HG03439 (cell line): ENCODE results near the gene RIGI.
"Not testable (repeated sequence)": the region's sequence is repeated elsewhere in the genome, so short reads cannot be mapped to it uniquely, and the experiment has no call there.

ENCODE experiments used
- ATAC-seq: cut with Tn5 transposase; IDR thresholded peaks from one replicate; pipeline ENCODE4 v1.9.1; 2021; ENCODE audit warnings: mild to moderate bottlenecking, moderate library complexity; ENCODE audit not compliant: unreplicated experiment

RIGI gene

DNA sequence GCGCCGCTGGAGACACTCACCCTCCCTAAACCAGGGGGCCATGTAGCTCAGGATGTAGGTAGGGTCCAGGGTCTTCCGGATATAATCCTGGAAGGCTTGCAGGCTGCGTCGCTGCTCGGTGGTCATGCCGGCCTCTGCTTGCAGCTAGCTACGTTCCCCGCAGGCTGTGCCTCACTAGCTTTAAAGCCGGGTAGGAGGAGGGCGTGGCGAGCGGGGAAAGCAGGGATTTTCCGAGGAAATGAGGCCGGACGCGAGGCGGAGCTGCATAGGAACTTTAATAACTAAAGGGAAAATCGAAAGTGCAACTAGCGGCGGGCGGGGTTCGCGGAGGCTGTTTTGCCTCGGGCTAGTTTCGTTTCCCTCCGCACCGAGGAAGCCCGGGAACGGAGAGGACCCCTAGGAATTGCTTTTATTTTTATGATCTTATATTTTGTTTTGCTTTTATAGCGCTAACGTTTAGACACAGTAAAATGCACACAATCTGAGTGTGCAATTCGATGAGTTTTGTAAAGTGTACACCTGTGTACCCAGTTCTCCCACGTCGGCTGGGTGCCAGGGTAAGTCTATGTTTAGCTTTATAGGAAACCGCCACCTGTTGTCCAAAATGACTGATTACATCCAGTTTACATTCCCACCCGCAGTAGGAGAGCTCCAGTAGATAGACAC lies at the start of gene RIGI:
Gene RIGI (minus strand): TSS at position 156 of the 666 bp plus-strand sequence. CDS start 30 bp downstream, at position 126.
- peak; percentile 63 for ATAC-seq

- no peak for ATAC-seq
Observed at GRCh38 chr9:32574858-32575257, 48.9 kb upstream of the RIGI start.

DNA sequence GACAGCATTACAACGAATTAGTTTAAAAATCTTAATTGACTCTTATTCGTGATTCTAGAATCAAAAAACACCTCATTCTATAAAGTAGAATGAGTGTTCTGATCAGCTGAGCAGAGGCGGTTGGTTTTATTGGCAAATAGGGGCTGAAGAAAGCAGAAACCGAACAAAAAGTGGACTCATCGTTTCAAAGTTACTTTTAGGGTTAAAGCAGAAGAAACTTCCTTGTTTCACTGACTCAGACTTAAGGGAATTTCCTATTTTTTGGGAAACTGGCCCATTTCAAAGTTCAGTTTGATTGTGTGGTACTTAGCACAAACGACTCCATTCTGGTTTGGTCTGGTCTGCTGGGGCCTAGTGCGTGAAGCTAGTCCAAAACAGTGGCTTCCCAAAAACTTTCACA lies 47.8 kb upstream of the RIGI start:
- no peak for ATAC-seq

- ATAC-seq: peak; percentile 88
Observed at GRCh38 chr9:32572900-32573523, 47.0 kb upstream of the RIGI start, which contains the start of gene NDUFB6. Gene NDUFB6, minus strand, starts transcription at chr9:32573159. Its CDS starts 99 bp downstream, at chr9:32573060.

GRCh38 chr9:32571969-32572899 lies 46.2 kb upstream of the RIGI start:
- ATAC-seq: peak; percentile 87

GRCh38 chr9:32570262-32570661 lies 44.3 kb upstream of the RIGI start:
- ATAC-seq: no peak

DNA sequence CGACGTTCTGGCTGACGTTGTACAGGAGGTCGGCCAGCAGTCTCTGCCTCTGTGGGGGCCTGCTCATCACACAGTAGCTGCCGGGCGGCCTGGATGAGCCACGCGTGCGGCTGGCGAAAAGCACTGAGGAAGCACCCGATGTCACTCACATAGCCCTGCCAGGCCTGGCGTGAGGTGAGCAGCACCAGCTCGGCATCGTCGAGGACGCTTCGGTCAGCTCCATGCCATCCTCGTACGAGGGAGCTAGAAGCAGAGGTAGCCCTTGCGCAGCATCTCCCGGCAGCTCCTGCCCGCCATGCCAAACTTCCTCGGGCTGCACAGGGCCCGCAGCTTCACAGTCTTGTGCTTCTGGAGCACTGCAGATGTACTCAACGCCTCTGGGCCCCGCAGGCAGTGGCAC lies 40.8 kb upstream of the RIGI start:
- no peak for ATAC-seq

GRCh38 chr9:32565967-32566366 lies 40.0 kb upstream of the RIGI start:
- ATAC-seq: no peak

DNA sequence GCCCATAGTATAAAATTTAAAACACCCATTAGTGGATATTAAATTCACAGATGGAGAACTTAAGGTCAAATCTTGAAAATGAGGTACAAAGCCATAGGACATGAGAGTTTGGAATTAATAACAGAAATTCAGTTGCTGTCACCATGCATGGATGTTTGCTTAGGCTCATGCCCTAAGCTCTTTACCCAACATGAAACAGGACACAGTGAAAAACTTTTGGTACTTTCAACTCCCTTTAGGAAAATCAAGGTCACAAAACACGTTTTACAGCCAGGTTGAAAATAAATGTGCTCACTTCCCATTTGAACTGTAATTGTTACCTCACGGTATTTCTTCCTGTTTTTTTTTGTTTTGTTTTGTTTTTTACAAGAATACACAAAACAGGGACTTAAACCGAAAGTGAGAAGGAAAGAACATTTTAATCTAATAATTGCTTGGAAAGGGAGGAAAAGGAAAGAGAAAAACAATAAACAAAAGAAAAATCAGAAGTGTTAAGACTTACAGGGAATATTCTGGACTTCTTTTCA lies 32.5 kb upstream of the RIGI start:
- no peak for ATAC-seq

DNA sequence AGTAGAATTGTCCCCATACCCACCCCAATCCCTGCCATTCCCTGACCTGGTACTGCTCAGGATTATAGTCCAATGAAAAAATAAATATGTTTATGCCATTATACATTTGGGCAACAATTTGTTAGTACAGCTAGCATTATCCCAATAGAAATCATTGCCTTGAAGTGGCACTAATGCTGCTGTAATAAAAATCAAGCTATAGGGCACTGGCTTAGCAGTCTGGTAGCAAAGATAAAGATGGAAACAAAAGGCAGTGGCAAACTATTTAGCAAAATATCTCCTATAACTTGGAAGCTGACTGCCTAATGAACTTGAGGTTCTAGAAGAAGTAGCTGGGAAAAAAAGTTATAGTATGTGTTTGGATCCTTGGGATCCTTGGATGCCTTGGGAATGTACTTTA lies 28.6 kb upstream of the RIGI start:
- no peak for ATAC-seq

GRCh38 chr9:32554107-32554506 lies 28.1 kb upstream of the RIGI start:
- no peak for ATAC-seq

GRCh38 chr9:32552172-32552872 lies 26.3 kb upstream of the RIGI start, which contains the start of the genes SMIM27 and TOPORS:
Gene SMIM27, plus strand, starts transcription at chr9:32552327. Its CDS starts 108 bp downstream, at chr9:32552435.
Gene TOPORS, minus strand, starts transcription at chr9:32552586. Its CDS starts 150 bp downstream, at chr9:32552436.
- ATAC-seq: peak; percentile 62

GRCh38 chr9:32551276-32552051 lies 25.5 kb upstream of the RIGI start:
- peak; percentile 10 for ATAC-seq

DNA sequence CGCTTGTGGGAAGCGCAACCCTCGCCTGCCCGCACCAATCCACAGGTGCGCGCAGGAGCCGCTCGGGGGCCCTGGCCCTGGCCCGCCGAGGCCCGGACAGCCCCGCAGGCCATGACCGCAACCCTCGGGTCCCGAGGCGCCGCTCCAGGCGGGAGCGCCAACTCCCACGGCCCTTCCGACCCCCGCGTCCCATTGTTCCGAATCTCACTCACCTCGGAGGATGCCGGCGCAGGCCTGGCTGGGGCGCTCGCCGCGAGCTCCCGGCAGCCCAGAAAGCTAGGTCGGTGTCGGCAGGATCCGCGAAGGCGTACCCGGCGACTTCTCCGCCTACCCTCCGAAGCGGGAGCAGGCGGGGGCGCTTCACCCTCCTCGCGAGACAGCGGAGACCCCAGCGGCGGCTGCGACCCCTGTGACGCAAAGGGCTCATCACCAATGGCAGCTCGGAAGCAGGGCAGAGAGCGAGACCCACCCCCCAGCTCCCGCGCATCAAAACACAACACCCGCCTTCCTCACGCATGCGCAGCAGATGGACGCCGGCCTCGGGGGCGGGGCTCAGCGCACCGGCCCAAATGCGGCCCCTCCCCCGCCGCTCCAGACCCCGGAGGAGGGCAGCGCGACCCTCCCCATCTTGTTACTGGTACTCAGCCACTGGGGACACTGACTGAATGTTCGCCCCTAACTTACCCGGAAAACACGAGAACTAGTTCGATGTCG lies 24.7 kb upstream of the RIGI start:
- ATAC-seq: peak; percentile 69

DNA sequence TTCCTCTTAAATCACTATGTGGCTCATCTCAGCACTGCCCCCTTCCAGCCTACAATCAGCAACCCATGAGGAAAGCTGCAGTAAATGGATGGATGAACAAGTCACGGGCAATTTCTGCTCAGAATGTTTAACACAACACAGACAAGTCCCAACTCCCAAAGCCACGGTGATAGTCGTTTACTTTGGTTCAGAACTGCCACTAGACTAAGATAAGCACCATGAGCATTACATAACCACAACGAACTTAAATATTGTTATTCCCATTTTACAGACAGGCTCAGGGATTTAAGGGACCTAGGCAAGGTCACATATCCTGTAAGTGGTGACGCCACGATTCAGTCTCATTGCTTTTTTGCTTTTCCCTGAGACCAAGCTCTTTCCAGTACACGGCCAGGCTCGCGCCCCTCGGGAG lies 24.2 kb upstream of the RIGI start:
- ATAC-seq: no peak

DNA sequence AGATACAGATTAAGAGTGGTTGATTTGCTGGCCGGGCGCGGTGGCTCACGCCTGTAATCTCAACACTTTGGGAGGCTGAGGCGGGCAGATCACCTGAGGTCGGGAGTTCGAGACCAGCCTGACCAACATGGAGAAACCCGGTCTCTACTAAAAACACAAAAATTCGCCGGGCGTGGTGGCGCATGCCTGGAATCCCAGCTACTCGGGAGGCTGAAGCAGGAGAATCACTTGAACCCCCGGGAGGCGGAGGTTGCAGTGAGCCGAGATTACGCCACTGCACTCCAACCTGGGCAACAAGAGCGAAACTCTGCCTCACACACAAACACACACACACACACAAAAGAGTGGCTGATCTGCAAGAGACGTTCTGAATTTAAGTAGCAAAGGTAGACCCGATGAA lies 22.2 kb upstream of the RIGI start:
- ATAC-seq: not testable (repeated sequence)

DNA sequence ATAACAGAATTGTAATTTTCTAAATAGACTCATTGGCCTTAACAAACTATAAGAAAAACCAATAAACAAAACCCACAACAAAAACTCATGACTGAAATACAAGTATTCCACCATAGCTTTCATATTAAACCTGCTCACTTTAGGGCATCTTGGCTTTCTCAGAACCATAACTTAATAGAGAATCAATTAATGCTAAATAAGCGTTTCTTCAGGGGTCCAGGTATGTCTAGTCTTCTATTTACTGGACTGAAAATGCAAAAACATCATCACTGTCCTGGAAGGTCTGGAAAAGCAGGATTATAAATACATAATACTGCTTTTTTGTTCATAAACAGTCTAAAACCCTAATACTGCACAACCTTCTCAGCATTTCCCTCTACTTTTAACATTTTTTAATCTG lies 19.9 kb upstream of the RIGI start:
- no peak for ATAC-seq

DNA sequence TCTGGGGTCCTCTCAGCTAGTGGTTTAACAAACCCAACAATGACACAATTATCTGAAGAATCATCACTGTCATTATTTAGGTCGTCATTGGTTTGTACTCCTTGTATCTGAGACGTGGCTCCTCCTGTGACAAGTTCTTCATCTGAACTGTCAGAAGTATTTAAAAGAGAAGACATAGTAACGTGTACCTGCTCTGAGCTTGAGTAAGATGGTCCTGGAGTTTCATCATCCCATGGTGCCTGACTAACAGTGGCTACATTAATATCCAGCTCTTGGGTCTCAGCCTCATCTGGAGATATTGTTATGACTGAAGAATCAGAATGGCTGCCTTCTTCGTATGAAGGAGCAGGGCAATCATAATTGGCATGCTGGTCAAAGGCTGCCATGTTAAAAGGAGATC lies 17.1 kb upstream of the RIGI start:
- no peak for ATAC-seq

GRCh38 chr9:32533816-32534215 lies 7.8 kb upstream of the RIGI start:
- ATAC-seq: no peak
